HG03039 (cell line): ENCODE measurements around the gene COL4A1.

Experiments
- ATAC-seq: cut with Tn5 transposase; IDR thresholded peaks from one replicate; pipeline ENCODE4 v1.9.1; 2021; ENCODE audit warnings: mild to moderate bottlenecking, moderate library complexity; ENCODE audit not compliant: unreplicated experiment

The COL4A1 gene

DNA sequence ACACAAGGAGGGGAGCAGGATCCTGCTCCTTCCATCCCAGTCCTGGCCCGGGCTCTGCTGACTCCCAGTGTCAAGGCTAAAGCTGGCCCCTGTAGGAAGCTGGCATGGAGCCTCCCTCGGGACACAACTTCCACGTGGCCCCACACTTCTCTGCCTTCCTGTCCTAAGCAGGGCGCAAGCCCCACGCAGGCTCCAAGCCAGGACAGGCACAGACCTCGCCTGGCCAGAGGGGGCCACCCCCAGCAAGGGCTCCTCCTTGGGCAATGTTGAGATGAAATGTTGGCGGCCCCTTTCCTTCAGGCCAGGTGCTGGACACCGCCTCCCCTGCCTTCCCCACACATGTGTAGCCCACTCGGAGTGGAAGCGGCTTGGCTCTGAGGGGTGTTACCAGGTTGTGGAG, 66.6 kb downstream of the COL4A1 start:
- ATAC-seq = no peak

DNA sequence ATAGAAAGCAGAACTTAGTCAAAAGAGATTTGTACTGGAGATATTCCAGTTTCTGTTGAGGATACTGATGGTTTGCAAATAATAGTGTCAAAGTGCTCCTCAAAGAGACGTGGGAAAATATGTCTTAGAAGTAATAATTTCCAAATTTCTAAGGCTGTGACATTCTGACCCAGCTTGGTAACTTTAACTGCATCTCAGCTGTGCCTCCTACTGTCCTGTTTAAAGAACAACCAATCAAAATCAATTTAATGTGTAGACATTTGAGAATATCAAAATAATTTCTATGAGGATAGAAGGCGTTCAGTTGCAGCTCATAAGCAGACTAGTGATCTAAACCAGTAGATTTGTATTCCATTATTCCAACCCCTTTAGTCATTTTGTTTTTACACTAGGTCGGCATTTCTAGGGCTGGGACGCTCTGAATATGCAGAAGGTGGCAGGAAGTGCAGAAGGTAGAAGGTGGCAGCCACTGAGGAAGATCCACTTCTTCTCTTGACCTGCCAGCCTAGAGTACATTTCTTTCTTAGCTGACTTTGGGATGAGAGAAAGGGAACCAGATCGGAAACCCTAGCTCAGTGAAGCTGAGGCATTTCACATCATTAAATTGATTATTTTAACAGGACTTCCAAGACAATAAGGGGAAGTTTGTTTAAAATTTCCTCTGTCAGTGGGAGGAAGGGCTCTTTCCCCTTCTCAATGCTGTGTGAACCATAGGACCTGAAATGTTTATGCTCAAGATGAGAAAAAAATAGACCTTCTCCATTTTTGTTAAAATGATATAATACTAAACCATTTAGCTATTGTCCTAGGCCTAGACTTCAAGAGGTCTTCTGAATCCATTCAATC, 67.5 kb downstream of the COL4A1 start:
- no peak for ATAC-seq

DNA sequence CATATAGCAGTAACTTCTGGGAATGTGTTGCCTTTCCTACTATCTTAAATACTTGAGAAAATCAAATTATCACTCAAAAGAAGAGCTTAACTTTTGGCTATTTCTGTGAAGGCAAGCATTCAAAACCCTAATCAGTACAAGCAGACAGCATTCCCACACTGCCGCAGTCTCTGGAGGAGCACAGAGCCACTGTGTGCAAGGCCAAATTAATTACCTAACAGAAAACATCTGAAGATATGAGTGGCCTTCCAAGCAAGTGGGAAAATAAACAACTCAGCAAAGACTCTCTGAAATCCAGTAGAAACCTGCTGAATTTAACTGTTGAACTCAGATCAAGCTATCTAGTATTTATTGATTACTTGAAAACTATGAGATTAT, 68.2 kb downstream of the COL4A1 start:
- ATAC-seq = no peak

DNA sequence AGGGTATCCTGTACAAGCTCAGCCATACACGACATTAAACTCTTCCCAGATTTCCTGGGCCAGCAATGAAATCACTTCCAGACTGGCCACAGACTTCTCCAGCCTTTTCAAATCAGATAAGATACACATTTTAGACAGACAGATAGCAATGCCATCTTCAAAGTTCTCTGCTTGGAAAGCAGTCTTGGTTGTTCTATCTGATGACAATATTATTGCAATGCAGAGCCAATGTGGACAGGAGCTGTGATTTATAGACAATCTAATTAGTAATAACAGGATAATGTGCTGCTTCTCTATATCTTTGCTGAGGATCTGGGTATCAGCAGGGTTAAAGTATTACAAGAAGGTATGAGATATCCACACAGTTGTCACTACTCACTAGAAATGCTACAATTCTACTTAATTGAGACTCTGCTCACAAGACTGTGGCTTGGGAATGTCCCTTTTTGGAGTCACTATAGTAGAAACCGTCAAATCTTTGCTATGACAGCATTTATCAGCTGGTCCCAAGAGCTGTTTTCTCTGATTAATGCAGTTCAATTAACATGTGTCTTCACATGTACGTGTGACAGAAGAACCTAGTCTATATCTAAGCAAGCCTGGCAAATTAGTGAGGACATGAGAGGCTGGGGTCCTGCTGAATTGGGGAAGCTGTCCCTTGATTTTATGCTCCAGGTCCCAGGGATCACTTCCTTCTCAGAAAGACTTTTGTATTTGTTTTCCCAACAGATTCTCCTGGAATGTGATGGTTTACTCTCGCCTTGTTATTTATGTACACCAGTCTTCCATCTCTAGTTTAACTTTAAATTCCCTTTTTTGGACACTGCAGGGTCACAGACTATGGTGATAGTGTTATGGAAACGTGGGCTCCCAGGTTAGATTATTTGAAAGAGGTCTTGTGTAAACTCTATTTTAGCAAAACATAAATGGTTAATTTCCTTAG, 68.8 kb downstream of the COL4A1 start:
- no peak for ATAC-seq

DNA sequence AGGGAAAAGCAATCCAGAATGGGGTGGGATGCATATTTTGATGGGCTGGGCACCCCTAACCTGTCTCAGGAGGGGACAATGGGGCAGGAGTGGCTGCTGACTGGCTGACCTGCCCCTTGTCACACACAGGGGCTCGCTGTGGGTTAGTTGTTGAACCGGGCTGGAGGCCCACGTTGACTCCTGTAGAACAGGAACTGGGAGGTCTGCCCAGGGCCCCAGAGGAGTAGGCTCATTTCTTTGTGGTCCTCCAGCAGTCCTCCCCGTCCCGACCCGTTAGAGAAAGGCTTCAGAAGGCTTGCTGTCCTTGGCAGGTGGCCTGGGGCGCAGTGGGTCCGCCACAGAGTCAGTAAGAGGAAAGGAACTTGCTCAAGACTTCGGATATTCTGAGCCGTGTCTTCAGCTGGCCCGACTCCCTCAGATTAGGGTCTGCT, 70.1 kb downstream of the COL4A1 start:
- no peak for ATAC-seq

DNA sequence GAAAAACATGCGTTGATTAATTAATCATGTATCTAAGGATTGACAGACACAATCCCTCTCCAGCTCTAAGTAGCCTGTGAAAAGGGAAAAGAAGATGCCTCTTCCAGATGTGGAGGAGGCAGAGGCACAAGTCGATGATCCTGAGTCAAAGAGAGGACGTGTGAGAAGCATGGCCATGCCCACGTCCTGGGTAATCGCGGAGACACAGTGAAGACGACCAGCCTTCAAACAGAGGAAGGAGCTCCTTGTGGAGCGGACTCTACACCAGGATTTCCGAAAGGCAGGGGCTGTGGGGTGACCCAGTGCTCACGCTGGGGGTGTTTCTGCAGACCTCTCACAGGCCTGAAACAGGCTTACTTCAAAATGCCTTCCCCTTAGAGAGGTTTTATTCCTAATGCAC, 70.5 kb downstream of the COL4A1 start:
- no peak for ATAC-seq

DNA sequence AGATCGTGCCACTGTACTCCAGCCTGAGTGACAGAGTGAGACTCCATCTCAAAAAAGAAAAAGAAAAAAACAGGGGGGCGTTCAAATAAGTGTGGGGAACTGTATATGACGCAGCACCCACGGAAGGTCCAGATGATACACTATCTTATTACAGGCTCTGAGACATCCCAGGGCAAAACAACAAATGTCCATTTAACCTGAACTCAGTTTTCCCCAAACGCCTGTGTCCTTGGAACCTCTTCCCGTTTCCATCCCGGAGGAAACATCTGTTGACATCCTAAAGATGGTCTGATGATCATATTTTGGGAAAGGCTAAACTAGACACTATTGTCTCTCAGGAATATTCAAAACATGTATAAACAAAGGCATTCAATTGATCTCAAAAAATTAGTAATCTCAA, 72.4 kb downstream of the COL4A1 start:
- ATAC-seq = no peak

DNA sequence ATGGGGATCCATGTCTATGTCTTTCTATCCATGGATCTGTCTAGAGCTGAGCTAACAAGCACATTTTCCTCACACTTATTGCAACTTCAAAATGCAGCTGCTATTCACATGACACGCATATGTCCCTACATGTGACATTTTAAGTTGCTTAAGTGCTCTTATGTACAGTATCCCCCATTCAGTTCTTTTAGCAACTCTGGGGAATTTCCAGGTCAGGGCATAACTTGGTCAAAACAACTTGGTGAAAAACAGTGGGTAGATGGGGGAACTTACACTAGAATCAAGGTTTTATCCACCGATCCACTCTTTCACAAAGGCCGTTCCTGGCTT, 73.0 kb downstream of the COL4A1 start:
- ATAC-seq = no peak

DNA sequence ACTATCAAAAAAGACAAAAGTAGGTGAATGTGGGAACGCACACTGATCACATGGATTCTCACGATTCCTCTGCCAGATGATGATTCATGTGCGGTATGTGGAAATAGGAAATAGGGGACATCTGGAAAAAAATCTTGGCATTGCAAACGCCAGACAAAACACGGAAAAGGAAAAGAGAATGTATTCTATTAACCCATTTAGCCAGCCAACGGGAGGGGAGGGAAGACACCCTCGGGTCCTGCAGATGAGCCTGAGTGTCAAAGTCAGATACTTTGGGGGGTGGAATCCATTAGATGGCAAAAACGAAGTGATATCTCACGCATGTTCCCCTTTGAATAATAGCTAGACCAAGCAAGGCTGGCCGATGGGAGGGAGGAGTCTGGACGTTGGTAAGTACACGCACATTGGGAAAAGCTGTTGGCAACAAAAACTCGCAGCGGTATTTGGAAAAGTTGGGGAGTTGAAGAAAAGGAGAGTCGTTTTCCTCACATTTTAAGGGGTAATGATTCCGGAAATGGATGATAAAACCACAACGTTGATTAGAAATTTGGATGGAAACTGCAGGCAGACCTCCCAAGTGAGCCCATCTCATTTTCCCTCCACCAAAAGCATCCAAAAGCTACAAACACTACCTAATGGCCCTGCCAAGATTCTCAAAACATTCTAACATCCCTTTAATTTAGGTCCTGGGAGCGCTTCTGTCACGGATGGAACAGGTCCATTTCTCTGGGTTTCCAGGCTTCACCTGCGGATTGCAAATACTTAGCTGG, 73.6 kb downstream of the COL4A1 start:
- ATAC-seq = no peak

DNA sequence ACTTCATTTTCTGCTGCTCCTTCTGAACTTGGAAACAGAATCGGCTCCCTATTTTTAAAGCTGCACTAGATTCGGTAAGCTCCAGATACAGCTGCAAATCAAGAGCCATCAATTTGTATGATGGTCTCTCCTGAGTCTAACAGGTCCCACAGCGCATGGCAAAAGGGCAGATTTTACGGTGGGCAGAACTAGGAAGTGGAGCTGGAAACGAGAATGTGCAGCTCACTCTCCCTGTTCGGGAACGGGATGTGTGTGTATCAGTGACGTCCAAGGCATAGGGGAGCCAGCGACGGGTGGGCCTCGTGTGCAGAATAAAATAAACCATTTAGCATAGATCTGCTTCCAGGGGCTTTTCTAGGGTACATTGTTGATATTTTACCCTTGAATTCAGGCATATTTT, 74.2 kb downstream of the COL4A1 start:
- ATAC-seq = no peak

DNA sequence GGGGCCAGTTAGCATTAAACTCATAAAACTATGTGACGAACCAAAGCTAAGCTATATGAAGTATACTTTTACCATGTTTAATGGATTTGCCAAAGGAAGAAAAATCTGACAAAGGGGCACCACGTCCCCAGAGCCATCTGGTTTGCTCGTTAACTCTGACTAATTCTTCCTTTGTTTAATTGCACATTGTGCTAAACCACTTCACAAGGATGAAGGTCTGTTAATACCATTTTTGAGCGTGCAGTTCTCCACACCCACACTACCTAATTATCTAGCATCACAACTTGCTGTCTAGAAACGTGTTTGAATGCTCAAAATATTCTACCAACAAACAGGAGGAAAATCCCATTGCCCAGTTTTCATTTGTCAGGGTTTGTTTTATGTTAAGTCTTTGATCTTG, 74.8 kb downstream of the COL4A1 start:
- no peak for ATAC-seq

DNA sequence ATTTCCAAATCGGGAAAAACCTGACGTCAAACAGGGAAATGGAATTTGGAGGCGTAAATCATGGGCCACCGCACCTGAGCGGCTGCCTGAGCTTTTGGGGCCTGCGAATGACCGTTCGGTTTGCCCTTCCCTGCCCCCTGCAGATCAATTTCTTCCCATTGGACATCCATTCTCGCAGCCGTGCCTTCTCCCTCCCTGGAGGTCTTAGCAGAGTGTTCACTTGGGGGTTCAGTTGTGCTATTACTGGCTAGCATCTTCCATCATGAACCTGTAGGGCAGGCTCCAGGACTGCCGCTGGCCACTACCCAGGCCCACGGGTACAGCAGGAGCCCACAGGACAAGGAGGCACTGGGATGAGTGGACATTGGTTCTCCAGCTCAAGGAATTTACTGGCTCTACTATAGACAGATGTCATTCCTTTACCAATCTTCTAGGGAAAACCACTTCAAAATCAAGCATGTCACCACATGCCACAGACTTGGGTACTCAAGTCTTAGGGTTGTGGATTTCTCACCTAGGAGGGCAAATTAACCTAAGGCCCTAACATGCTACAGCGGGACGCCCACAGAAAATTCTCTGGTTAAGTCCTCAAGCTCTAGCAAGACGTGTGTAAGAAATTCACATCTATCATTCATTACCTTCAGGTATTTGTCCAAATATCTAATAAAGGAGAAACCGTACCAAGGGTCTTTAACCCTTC, 75.5 kb downstream of the COL4A1 start:
- ATAC-seq = no peak

DNA sequence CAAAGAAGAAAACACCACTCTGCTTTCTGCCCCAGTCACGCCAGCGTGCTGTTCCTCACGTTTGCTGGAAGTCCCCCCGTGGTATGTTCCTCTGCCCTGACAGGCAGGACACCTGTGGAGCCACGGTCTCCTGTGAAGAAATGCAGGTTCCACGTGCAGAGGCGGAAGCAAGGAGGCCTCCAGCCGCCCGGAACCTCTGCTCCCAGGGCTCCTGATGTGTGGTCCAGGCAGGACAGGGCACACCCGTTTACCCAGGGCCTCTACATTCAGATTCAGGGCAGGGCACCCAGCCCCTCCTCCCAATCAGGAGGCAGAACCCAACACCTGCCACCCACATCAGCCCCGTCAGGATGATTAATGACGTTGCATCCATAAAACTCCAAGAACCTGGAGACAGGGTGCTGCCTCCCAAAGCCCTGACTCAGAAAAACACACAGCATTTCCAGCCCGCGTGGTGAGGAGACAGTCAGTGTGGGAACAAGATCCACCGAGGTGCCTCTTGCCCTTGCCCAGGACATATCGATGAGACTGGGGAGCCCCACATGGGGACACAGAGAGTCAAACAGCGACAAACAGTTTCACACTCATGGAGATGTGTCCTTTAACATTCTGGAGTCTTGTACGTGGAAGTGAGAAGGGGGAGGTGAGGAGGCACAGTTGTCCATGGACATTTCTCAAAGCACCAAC, 76.2 kb downstream of the COL4A1 start:
- no peak for ATAC-seq

DNA sequence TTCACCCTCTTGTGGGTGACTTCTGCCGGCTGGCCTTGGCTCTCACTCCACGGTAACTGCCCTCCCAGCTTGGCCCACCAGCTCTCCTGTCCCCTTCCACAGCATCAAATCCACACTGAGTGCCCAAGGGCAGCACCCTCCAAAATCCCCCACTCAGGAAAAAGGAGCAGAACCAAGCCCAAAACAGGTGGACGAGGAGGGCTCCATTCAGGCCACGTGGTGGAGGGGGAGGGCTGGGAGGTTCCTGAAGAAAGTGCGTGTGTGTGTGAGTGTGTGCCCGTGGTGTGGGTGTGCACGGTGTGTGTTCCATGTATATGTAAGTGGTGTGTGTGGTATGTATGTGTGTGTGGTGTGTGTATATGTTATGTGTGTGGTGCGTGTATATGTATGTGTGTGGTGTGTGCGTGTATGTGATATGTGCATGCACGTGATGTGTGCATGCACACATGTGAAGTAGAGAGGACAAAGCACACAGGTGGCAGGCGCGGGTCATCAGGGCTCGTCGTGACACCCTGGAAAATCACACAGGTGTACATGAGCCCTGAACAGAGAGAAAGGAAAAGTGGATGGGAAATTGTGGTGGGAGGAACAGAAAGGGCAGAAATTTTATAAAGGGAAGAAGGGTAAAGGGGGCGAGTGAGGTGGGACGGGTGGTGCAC, 76.9 kb downstream of the COL4A1 start:
- ATAC-seq = no peak

DNA sequence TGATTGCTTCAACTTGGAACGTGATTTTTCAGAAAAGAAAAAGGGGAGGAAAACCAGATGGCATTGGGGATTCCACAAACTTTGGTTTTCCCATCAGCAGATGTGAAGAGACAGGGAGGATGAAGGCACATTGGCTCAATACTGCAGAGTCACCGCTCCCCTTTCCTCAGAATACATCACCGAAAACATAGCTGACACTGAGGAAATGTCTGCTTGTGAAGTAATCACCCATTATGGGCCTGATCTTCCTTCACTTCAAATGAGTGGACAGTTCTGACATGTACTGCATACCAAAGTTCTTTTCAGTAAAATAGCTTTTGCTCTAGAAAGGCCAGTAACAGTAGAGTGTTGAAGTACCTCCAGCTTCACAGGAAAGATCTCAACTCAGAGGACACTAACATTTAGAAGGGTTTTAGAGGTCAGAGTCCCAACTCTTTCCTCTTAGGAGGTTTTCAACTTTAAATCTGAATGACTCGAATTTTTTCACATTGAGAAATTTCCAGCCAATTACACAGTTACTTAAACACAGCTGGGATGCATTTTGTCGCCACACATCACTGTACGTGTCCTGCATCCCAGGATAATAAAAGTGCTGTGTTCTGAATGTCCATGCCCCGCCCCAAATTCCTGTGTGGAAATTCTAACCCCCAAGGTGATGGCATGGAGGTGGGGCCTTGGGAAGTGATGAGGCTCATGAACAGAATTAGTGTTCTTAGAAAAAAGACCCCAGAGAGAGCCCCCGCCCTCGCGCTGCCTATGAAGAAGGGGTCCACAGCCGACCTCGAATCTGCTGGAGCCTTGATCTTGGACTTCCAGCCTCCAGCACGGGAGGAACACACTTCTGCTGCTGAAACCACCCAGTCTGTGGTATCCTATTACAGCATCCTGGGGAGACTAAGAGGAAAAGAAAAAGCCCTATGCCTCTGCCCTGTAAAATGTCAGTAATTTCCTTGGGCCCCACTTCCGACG, 77.7 kb downstream of the COL4A1 start:
- ATAC-seq = no peak

DNA sequence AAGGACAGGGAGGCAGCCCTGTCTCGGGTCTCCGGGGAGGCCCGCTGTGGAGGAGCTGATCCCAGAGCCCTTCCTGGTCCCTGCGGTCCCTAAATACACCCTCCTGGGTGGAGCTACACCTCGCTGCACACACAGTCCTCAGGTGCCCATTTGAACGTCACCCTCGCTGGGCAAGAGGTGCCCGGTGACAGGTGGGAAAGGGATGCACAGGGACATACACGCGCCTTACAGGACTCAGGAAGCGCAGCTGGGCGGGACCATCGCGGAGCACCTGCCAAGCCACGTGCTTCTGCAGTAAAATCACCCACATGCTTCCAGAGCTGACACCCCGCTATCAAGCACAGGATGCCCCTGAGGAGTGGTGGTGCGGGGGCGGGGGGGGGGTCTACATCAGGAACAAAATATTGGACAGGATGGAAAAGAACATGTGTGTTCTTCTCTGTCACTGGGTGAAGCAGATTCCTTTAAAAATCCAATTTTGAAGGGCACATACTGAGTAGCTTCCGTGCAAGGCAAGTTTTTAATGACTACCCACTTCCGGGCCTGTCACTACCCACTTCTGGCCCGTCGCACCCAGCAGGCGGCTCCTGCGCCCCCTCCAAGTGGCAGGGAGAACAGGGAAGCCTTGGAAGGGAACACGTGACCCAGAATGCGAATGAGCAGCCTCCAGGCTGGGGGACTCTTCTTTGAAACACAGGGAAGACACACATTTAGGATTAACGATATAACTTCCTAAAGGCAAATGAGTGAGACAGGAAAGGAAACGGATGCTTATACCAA, 78.9 kb downstream of the COL4A1 start:
- ATAC-seq = no peak

DNA sequence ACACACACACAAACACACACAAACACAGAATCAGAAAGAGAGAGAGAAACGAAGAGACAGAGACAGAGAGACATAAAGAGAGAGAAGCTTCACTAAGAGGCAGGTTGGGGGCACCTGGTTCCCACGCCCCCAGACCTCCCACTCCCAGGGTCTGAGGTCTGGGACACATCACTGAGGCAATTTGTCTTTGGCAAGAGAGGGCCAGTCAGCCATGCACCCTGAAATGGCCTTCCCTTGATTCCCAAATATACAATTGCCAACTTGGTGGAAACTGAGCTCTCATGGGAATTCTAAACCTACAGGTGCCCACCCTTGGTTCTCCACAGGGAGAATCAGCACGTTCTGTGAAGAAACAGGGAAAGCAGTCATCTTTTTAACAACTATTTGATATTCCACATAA, 79.5 kb downstream of the COL4A1 start:
- no peak for ATAC-seq
